GM12878 (cell line): ENCODE results near the gene UNK. TPM values are rescaled to one million over a fixed set of nuclear protein-coding genes. Genes with fewer than 3 reads are reported as not detected.

Experiments used
- FOS ChIP-seq: IDR thresholded peaks from 3 replicates; pipeline ENCODE4 v1.6.1; 2011; ENCODE audit warnings: borderline replicate concordance; ENCODE audit not compliant: insufficient read length; ENCODE audit errors: extremely low read depth
- FOXM1 ChIP-seq: IDR thresholded peaks from 2 replicates; pipeline ENCODE4 v1.6.1; 2012; ENCODE audit warnings: low read depth, mild to moderate bottlenecking, inconsistent platforms, low read length, moderate library complexity
- HDAC6 ChIP-seq: fragments of 200-600 bp; sonication (generic); IDR thresholded peaks from one replicate; pipeline ENCODE4 v1.8.0; 2017; ENCODE audit warnings: antibody characterized with exemption; ENCODE audit not compliant: unreplicated experiment
- JUND ChIP-seq: IDR thresholded peaks from 2 replicates; pipeline ENCODE4 v1.6.1; 2012; ENCODE audit warnings: low read depth, mild to moderate bottlenecking, low read length, improper control_type of control experiment, moderate library complexity
- PAX8 ChIP-seq: fragments of 450-650 bp; IDR thresholded peaks from 2 replicates; pipeline ENCODE4 v1.6.1; 2017; ENCODE audit warnings: mild to moderate bottlenecking, moderate library complexity
- SIN3A ChIP-seq: IDR thresholded peaks from 2 replicates; pipeline ENCODE4 v1.6.1; 2012; ENCODE audit warnings: low read depth, low read length, improper control_type of control experiment
- SIX5 ChIP-seq: IDR thresholded peaks from 2 replicates; pipeline ENCODE4 v1.6.1; 2011; ENCODE audit warnings: mild to moderate bottlenecking, low read depth, low read length, moderate library complexity; ENCODE audit not compliant: severe bottlenecking
- SUPT20H ChIP-seq: IDR thresholded peaks from 2 replicates; pipeline ENCODE4 v1.6.1; 2011; ENCODE audit warnings: low read depth, mild to moderate bottlenecking, low read length, moderate library complexity, borderline replicate concordance; ENCODE audit not compliant: control insufficient read depth
- polyA plus RNA-seq, 11 experiments: library from polyadenylated mRNA; depleted of rRNA in 4 of 11; unstranded in 6 of 11; stranded (reverse) in 5 of 11; fragments of >200 nt; fragmentation: Nextera tagmentation in 4 of 11; fragmentation: Illumina TruSeq in 1 of 11; extraction: Ambion mirVana in 4 of 11; extraction: Trizol in 1 of 11; gene quantifications; 1 replicate in 1 of 11; 2 replicates in 10 of 11; pipeline versions ENCODE4 v1.2.1 to v1.2.3, GENCODE V29; 2011 to 2016; ENCODE audit warnings: inconsistent platforms in 2 of 11, missing spikeins in 2 of 11, low read depth in 1 of 11
- total RNA-seq, 4 experiments: library from RNA; depleted of rRNA in 3 of 4; stranded (reverse); fragments of >200 nt in 3 of 4; fragmentation: Illumina TruSeq in 1 of 4; extraction: Trizol in 1 of 4; gene quantifications; 2 replicates each; pipeline versions ENCODE4 v1.2.1 to v1.2.3, GENCODE V29; 2013 to 2021
- TF ChIP-seq, protein P1 (sequence below): fragments of 150-350 bp; IDR thresholded peaks from 2 replicates; pipeline ENCODE4 v1.6.1; 2014; ENCODE audit warnings: mild to moderate bottlenecking, low read depth, low read length
- TF ChIP-seq, protein P2 (sequence below): IDR thresholded peaks from 2 replicates; pipeline ENCODE4 v1.6.1; 2012; ENCODE audit warnings: low read length, inconsistent platforms
- TF ChIP-seq, protein P3 (sequence below): IDR thresholded peaks from 2 replicates; pipeline ENCODE4 v1.6.1; 2012; ENCODE audit warnings: mild to moderate bottlenecking, low read depth, low read length
- TF ChIP-seq, protein P4 (sequence below): IDR thresholded peaks from 2 replicates; pipeline ENCODE4 v1.6.1; 2012; ENCODE audit warnings: improper control_type of control experiment, low read depth, low read length; ENCODE audit not compliant: insufficient replicate concordance

UNK gene
- total and polyA plus RNA-seq, 10 of the 15 experiments (the other 5 are each of a cell fraction or from before 2014, with no cell fraction given), result 8.9 to 34.5 (median 27.3) TPM

GRCh38 chr17:75779250-75779986 is 5.2 kb upstream of the UNK start (continued):
- TF ChIP-seq, protein P1, sequence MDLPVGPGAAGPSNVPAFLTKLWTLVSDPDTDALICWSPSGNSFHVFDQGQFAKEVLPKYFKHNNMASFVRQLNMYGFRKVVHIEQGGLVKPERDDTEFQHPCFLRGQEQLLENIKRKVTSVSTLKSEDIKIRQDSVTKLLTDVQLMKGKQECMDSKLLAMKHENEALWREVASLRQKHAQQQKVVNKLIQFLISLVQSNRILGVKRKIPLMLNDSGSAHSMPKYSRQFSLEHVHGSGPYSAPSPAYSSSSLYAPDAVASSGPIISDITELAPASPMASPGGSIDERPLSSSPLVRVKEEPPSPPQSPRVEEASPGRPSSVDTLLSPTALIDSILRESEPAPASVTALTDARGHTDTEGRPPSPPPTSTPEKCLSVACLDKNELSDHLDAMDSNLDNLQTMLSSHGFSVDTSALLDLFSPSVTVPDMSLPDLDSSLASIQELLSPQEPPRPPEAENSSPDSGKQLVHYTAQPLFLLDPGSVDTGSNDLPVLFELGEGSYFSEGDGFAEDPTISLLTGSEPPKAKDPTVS, result peak; percentile 43; the same call in 1 of the 2 replicates
- peak; percentile 81 for TF ChIP-seq FOS
- TF ChIP-seq SIN3A, result peak; percentile 95
- 0 out of 2 replicates have a peak, but pooled peaks have one; percentile 20 for TF ChIP-seq FOXM1
- peak; percentile 96 for TF ChIP-seq HDAC6
- TF ChIP-seq, protein P2, sequence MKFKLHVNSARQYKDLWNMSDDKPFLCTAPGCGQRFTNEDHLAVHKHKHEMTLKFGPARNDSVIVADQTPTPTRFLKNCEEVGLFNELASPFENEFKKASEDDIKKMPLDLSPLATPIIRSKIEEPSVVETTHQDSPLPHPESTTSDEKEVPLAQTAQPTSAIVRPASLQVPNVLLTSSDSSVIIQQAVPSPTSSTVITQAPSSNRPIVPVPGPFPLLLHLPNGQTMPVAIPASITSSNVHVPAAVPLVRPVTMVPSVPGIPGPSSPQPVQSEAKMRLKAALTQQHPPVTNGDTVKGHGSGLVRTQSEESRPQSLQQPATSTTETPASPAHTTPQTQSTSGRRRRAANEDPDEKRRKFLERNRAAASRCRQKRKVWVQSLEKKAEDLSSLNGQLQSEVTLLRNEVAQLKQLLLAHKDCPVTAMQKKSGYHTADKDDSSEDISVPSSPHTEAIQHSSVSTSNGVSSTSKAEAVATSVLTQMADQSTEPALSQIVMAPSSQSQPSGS, result peak; percentile 37; the same call in 1 of the 2 replicates
- no peak for TF ChIP-seq SIX5
- TF ChIP-seq, protein P3, sequence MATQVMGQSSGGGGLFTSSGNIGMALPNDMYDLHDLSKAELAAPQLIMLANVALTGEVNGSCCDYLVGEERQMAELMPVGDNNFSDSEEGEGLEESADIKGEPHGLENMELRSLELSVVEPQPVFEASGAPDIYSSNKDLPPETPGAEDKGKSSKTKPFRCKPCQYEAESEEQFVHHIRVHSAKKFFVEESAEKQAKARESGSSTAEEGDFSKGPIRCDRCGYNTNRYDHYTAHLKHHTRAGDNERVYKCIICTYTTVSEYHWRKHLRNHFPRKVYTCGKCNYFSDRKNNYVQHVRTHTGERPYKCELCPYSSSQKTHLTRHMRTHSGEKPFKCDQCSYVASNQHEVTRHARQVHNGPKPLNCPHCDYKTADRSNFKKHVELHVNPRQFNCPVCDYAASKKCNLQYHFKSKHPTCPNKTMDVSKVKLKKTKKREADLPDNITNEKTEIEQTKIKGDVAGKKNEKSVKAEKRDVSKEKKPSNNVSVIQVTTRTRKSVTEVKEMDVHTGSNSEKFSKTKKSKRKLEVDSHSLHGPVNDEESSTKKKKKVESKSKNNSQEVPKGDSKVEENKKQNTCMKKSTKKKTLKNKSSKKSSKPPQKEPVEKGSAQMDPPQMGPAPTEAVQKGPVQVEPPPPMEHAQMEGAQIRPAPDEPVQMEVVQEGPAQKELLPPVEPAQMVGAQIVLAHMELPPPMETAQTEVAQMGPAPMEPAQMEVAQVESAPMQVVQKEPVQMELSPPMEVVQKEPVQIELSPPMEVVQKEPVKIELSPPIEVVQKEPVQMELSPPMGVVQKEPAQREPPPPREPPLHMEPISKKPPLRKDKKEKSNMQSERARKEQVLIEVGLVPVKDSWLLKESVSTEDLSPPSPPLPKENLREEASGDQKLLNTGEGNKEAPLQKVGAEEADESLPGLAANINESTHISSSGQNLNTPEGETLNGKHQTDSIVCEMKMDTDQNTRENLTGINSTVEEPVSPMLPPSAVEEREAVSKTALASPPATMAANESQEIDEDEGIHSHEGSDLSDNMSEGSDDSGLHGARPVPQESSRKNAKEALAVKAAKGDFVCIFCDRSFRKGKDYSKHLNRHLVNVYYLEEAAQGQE, result peak; percentile 64
- no peak for TF ChIP-seq SUPT20H
- TF ChIP-seq JUND, result no peak
- TF ChIP-seq, protein P4, sequence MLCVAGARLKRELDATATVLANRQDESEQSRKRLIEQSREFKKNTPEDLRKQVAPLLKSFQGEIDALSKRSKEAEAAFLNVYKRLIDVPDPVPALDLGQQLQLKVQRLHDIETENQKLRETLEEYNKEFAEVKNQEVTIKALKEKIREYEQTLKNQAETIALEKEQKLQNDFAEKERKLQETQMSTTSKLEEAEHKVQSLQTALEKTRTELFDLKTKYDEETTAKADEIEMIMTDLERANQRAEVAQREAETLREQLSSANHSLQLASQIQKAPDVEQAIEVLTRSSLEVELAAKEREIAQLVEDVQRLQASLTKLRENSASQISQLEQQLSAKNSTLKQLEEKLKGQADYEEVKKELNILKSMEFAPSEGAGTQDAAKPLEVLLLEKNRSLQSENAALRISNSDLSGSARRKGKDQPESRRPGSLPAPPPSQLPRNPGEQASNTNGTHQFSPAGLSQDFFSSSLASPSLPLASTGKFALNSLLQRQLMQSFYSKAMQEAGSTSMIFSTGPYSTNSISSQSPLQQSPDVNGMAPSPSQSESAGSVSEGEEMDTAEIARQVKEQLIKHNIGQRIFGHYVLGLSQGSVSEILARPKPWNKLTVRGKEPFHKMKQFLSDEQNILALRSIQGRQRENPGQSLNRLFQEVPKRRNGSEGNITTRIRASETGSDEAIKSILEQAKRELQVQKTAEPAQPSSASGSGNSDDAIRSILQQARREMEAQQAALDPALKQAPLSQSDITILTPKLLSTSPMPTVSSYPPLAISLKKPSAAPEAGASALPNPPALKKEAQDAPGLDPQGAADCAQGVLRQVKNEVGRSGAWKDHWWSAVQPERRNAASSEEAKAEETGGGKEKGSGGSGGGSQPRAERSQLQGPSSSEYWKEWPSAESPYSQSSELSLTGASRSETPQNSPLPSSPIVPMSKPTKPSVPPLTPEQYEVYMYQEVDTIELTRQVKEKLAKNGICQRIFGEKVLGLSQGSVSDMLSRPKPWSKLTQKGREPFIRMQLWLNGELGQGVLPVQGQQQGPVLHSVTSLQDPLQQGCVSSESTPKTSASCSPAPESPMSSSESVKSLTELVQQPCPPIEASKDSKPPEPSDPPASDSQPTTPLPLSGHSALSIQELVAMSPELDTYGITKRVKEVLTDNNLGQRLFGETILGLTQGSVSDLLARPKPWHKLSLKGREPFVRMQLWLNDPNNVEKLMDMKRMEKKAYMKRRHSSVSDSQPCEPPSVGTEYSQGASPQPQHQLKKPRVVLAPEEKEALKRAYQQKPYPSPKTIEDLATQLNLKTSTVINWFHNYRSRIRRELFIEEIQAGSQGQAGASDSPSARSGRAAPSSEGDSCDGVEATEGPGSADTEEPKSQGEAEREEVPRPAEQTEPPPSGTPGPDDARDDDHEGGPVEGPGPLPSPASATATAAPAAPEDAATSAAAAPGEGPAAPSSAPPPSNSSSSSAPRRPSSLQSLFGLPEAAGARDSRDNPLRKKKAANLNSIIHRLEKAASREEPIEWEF, result no peak
- no peak for TF ChIP-seq PAX8
